ENCODE data around the gene SIPA1L3.

Gene SIPA1L3

DNA sequence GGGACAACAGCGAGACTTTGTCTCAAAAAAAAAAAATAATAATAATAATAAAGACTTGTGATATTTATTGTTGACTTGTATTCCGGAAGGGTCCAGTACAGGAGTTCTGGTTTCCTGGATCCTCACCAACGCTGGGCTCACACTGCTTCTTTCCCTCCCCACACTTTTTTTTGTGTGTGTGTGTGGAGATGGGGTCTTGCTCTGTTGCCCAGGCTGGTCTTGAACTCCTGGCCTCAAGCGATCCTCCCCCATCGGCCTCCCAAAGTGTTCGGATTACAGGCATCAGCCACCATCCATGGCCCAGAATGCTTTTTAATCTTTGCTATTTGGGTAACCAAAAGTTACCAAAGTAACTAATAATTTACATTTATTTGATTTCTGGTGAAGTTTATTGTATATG lies 39.1 kb downstream of the SIPA1L3 start:
- no peak for DNase-seq (ENCODE audit: low read depth)

DNA sequence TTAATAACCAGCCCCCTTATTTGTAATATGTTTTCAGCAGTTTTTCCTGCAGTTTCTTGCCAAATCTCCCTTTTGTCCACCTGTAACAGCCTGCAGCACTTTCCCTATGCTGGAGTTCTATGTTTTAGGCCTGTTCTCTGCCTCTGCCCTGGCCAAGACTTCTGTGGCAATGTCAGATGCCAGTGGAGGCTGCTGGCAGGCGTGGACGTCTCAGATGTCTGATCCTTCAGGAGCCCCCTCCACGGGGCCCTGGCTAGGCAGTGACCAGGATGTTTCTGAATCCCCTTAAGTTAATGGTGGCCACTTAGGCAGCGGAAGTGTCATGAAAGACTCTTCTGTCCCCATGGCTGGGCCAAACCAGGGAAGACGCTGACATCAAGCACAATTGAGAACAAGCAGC lies 40.8 kb downstream of the SIPA1L3 start:
- no peak for DNase-seq (ENCODE audit: low read depth)

DNA sequence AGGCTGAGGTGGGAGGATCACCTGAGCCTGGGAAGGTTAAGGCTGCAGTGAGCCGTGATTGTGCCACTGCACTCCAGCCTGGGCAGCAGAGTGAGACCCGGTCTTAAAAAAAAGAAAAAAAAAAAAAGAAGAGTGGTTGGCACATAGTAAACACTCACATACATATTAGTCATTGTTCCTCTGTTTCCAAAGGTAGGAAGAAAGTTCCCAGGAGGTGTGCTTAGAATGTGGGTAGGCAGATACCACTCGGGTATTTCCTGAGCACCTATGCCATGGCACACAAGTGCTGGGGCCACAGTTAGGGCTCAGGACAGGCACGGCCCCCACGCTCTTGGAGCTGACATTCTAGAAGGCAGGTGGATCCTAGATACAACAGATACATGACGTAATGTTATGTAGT lies 41.4 kb downstream of the SIPA1L3 start:
- no peak for DNase-seq (ENCODE audit: low read depth)

GRCh38 chr19:37950471-37951175 lies 43.6 kb downstream of the SIPA1L3 start:
- DNase-seq (ENCODE audit: low read depth): no peak

- DNase-seq (ENCODE audit: low read depth): no peak
Measured at GRCh38 chr19:37951816-37952210, 44.8 kb downstream of the SIPA1L3 start.

DNA sequence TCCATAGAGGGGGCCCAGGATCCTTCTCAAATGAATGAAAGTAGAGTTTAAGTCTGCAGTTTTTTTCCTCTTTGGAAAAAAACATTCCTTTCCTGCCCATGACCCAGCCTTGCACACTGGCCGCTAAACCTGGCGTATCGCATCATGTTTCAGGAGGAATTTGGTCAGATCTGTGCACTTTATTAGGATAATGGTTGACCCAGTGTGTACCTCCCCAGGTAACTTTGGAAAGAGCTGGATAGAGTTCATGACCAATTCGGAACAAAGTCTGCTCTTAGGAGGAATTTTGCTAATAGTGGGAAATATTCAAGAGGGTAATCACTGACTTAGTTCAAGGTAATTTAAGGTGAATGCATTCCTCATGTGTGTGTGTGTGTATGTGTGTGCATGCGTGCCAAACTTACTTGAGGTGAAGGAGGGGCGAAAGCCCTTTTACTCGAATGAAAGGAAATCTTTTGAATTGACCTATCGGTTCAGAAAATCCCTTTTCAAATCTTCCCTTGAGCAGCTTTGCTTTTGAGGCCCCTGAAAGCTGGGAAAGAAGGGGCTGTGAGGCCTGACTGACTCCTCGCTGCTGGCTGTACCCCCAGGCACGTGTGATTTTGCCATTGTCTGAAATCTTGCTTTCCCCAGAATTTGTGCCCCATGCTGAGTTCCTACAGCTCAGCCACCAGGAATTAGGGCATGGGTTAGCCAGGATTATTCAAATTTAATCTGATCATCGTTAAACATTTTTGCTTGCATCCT lies 46.3 kb downstream of the SIPA1L3 start:
- DNase-seq (ENCODE audit: low read depth): peak; percentile 42

GRCh38 chr19:37953918-37954303 lies 46.9 kb downstream of the SIPA1L3 start:
- DNase-seq (ENCODE audit: low read depth): no peak

GRCh38 chr19:37954421-37954874 lies 47.4 kb downstream of the SIPA1L3 start:
- DNase-seq (ENCODE audit: low read depth): no peak

GRCh38 chr19:37955986-37956385 lies 49.0 kb downstream of the SIPA1L3 start:
- no peak for DNase-seq (ENCODE audit: low read depth)

GRCh38 chr19:37957176-37957575 lies 50.2 kb downstream of the SIPA1L3 start:
- DNase-seq (ENCODE audit: low read depth): no peak

DNA sequence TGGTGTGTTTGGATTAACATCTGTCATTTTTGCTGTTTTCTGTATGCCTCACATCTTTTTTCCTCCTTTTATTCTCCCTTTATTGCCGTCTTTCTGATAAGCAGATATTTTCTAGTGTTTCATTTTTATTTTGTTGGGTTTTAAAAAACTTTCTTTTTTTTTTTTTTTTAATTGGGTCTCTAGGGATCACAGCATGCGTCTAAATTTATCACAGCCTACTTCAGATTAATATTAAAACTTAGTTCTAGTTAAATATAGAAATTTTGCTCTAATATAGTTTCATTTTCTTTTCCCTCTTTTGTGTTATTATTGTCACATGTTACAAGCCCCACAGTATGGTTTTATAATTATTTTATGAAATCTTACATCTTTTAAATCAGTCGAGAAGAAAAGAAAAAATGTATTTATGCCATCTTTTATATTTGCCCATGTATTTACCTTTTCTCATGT lies 52.7 kb downstream of the SIPA1L3 start:
- no peak for DNase-seq (ENCODE audit: low read depth)

GRCh38 chr19:37961198-37961597 lies 54.2 kb downstream of the SIPA1L3 start:
- no peak for DNase-seq (ENCODE audit: low read depth)

GRCh38 chr19:37963190-37963936 lies 56.4 kb downstream of the SIPA1L3 start:
- peak; percentile 42 for DNase-seq (ENCODE audit: low read depth)

DNA sequence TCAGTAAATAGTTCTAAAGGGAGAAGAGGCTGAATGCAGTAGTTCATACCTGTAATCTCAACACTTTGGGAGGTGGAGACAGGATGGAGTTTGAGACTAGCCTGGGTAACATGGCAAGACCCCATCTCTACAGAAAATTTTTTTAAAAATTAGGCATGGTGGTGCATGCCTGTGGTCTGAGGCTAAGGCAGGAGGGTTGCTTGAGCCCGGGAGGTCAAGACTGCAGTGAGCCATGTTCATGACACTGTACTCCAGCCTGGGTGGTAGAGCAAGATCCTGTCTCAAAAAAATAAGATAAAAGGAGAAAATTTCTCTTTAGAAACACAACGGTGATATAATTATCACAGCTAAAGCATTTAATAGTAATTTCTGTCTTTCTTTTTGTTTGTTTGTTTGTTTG lies 57.1 kb downstream of the SIPA1L3 start:
- DNase-seq (ENCODE audit: low read depth): no peak

- DNase-seq (ENCODE audit: low read depth): no peak
Measured at GRCh38 chr19:37966211-37966661, 59.2 kb downstream of the SIPA1L3 start.

- no peak for DNase-seq (ENCODE audit: low read depth)
Measured at GRCh38 chr19:37966662-37967231, 59.7 kb downstream of the SIPA1L3 start.

DNA sequence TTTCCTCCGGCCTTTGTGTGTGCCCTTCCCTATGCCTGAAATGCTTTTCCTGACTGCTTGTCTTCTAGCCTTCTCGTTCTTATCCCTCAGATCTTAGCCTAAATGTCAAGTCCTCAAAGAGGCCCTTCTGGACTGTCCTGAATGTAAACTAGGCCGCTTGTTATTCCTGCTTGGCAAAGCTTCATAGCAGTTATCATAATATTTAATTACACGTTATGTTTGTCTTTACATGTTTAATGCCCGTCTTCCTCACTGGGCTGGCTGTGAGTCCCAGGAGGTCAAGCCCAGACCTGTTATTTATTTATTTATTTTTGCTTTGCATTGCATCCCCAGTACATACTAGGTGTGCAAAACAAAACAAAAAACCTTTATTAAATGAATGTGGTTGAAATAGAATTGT lies 62.7 kb downstream of the SIPA1L3 start:
- DNase-seq (ENCODE audit: low read depth): no peak

DNA sequence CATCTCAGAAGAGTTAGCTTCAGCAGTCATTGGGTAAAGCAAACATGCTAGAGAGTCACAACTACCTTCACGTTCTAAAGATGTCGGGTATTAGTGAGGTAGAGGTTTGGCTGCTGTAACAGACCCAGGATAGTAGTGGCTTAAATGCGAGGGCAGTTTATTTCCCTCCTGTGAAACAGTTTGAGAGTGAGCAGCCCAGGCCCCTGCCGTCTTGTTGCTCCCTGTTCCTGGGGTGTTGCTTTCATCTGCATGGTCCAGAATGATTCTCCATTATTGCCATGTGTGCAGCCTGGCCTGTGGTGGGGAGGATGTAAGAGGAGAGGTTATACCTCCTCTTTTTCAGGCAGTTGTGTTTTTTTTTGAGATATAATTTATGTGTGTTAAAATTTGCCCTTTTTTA lies 63.7 kb downstream of the SIPA1L3 start:
- DNase-seq (ENCODE audit: low read depth): no peak

DNA sequence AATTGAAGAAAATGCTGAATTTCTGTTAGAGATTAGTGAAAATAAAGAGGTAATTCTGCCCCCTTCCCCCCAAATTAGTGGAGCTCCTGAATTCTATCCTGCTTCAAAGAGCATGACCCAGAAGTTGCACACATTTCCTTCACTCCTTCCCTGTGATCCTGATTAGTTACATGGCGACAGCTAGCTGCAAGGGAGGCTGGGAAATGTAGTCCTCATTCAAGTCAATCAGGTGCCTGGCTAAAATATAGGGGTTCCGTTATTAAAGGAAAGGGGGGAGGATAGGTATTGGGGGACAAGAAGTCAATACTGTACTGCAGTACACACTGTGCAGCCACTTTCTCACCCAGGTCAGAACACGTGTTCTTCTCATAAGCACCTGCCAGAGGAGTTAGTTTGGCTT lies 65.8 kb downstream of the SIPA1L3 start:
- no peak for DNase-seq (ENCODE audit: low read depth)

- DNase-seq (ENCODE audit: low read depth): no peak
Measured at GRCh38 chr19:37973666-37974065, 66.7 kb downstream of the SIPA1L3 start.

- no peak for DNase-seq (ENCODE audit: low read depth)
Measured at GRCh38 chr19:37975071-37975470, 68.1 kb downstream of the SIPA1L3 start.

Data from fibroblast of gingiva (primary cell).